ENCODE results near the gene KDM4C. TPM values are rescaled to one million over a fixed set of nuclear protein-coding genes. Genes with fewer than 3 reads are reported as not detected.

The KDM4C gene
- 10 to 100 TPM in 8 of 9 donors, 1 to 10 TPM in 1; 8.8 to 19.9 (median 14.1) TPM for total RNA-seq
- polyA plus RNA-seq: 1 to 10 TPM; 4.4 to 9.9 TPM
- long read RNA-seq, donor 1, full-length matches to known transcripts: 2 of 9 reads
- long read RNA-seq, donor 1, partial matches to known transcripts: 2 of 9 reads
- long read RNA-seq, donor 1, other reads (novel, unspliced or antisense): 5 of 9 reads
- long read RNA-seq, donor 2, full-length matches to known transcripts: 21 of 32 reads
- long read RNA-seq, donor 2, partial matches to known transcripts: 6 of 32 reads
- long read RNA-seq, donor 2, other reads (novel, unspliced or antisense): 5 of 32 reads
- long read RNA-seq, donor 3, full-length matches to known transcripts: 8 of 17 reads
- long read RNA-seq, donor 3, partial matches to known transcripts: 3 of 17 reads
- long read RNA-seq, donor 3, other reads (novel, unspliced or antisense): 6 of 17 reads

DNA sequence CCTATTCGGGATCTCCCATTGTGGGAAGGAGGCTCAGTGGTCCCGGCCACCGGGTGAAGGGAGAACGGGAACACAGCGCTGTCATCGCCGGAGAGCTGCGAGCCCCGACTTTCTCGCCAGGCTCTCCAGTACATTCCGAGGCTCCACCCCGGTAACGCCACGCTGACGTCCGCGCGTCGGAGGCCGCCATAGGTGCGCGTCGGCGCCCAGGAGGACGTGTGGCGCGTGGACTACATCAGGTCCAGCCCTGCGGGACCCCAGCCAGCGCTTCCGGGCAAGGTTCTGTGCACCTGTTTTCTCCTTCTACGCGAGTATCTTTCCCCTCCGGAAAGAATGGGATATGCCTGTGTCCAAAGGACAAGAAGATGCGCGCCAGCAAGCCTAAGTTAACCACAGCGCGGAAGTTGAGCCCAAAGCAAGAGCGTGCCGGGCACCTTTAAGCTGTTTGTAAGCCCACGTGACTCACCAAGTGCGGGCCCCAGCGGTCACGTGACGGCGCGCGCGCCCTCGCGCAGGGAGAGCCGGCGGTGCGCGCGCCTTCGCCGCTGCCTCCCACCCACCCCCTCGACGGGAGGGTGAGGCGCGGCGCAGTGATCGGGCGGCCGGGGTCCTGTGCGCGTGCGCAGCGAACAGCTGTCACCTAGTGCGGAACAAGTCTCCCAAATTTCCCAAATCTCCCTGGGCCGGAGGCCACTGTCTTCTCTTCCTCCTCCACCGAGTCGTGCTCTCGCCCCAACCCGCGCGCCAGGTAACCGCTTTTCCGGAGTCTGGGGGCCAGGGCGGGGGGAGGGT, at the start of gene KDM4C:
KDM4C (plus strand) TSS at position 518 of the 792 bp plus-strand sequence. CDS start 35,016 bp downstream, outside the sequence.
- Histone ChIP-seq H3K27me3 (no peaks in the 10 kb centered on the region), H3K4me3 (peak within 1 kb of the TSS; percentile 62 to 99 (median 90)), H3K27ac (peak within 1 kb of the TSS; percentile 90 to 99 (median 98)), H3K36me3 (no peaks in the 10 kb centered on the region), H3K4me1 (peaks cover 0 to 16% (median 8%) of the 10 kb centered on the region in 12 donors), H3K9me3 (no peaks in the 10 kb centered on the region)
- DNase-seq (peak; percentile 94 to 98 (median 96)), ATAC-seq (peak; percentile 95 to 98 (median 96))
- 0 to 1% (median 0%) methylated on average over 45 to 80 of the region's 80 CpGs for WGBS, 4 donors
- TF ChIP-seq POLR2A (IDR thresholded peaks at IDR 0.05): peak; percentile 22 to 87
- TF ChIP-seq, protein P1, sequence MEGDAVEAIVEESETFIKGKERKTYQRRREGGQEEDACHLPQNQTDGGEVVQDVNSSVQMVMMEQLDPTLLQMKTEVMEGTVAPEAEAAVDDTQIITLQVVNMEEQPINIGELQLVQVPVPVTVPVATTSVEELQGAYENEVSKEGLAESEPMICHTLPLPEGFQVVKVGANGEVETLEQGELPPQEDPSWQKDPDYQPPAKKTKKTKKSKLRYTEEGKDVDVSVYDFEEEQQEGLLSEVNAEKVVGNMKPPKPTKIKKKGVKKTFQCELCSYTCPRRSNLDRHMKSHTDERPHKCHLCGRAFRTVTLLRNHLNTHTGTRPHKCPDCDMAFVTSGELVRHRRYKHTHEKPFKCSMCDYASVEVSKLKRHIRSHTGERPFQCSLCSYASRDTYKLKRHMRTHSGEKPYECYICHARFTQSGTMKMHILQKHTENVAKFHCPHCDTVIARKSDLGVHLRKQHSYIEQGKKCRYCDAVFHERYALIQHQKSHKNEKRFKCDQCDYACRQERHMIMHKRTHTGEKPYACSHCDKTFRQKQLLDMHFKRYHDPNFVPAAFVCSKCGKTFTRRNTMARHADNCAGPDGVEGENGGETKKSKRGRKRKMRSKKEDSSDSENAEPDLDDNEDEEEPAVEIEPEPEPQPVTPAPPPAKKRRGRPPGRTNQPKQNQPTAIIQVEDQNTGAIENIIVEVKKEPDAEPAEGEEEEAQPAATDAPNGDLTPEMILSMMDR (IDR thresholded peaks at IDR 0.05): no peak
- intact Hi-C loops (cut with DNase I): loop anchor here in 6 of 10 donors (1.0 to 10.0 kb wide), 6 partner anchors 53 to 345 kb away; partner anchors contain the start of gene UHRF2 (in 1 of the 6)

DNA sequence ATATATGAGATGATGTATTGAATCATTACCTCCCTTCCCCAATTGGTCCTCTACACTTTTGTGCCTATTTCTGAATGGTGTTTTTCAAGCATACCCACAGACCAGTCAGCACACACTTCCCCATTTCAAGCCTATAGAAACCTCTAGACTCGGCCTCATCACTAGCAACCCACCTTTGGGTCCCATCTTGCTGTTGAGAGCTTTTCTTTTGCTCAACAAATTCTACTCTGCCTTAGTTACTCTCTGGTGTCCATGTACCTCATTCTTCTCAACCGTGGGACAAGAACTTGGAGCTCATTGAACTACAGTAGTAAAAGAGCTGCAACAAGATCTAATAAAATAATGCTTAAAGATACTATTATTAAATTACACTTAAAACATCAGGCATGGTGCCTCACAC, 49.0 kb upstream of the KDM4C start:
- intact Hi-C loops (cut with DNase I): loop anchor here in 2 of 10 donors (10.0 kb wide), 1 partner anchor 46 kb away; the partner anchor contains the start of gene KDM4C (in 2 of the 2)
- no peak overlapping the region for H3K27ac ChIP-seq
- H3K4me3 ChIP-seq: no peak overlapping the region
- no peak for DNase-seq
- H3K36me3 ChIP-seq: no peaks in the 10 kb centered on the region
- WGBS, 4 donors: 85 to 88% (median 88%) methylated on average over 2 of the region's 2 CpGs
- no peak for ATAC-seq
- peaks cover 0 to 8% (median 4%) of the 10 kb centered on the region in 12 donors for H3K4me1 ChIP-seq
- H3K27me3 ChIP-seq: no peaks in the 10 kb centered on the region
- TF ChIP-seq, protein P1 (IDR thresholded peaks at IDR 0.05): no peak
- no peak for TF ChIP-seq POLR2A (IDR thresholded peaks at IDR 0.05)
- H3K9me3 ChIP-seq: peaks cover 0 to 9% (median 0%) of the 10 kb centered on the region in 12 donors

DNA sequence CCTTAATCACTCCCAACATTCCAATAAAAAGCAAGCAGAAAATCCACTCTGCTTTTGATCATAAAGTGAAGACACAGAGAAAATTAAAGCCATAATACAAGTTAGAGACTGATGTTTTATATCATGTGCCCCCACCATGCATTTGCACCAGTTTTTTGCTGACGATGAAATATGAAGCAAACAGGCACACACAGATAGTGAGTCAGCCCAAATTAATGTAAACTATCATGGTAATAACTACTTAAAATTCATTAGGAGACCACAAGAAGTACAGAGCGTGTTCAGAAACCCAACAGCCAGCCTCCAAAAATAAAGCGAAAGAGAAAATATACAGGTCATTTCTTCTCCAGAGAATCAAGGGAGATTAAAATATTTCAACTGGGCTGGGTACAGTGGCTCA, 46.4 kb upstream of the KDM4C start:
- no peak overlapping the region for H3K4me3 ChIP-seq
- H3K27ac ChIP-seq: no peak overlapping the region
- peaks cover 0 to 9% (median 0%) of the 10 kb centered on the region in 12 donors for H3K9me3 ChIP-seq
- DNase-seq (no peak), ATAC-seq (no peak)
- peaks cover 0 to 7% (median 0%) of the 10 kb centered on the region in 9 donors for H3K27me3 ChIP-seq
- H3K4me1 ChIP-seq: peaks cover 0 to 7% (median 0%) of the 10 kb centered on the region in 12 donors
- no peak for TF ChIP-seq POLR2A (IDR thresholded peaks at IDR 0.05)
- TF ChIP-seq, protein P1 (IDR thresholded peaks at IDR 0.05): no peak
- H3K36me3 ChIP-seq: no peaks in the 10 kb centered on the region
- intact Hi-C loops (cut with DNase I): no loop called here
- 86 to 93% (median 92%) methylated on average over 3 of the region's 3 CpGs for WGBS, 4 donors

All from heart left ventricle (tissue), 16 donors.